HCT116 (cell line): ENCODE results near the gene MYO7B. TPM values are rescaled to one million over a fixed set of nuclear protein-coding genes. Genes with fewer than 3 reads are reported as not detected.

Experiments used
- ATAC-seq: fragments of 200-7000 bp; cut with Tn5 transposase; 2 replicates; pipeline ENCODE4 v1.9.1; 2020; ENCODE audit warnings: mild to moderate bottlenecking, moderate library complexity
- BruUV-seq: library from RNA; stranded (reverse); fragments of 400-500 nt; replicated peaks from 2 replicates; lab custom pipeline; 2021; lab: Mats Ljungman, UMichigan
- CTCF ChIA-PET: fragments of 300-600 bp; sonication (Branson Sonifier 250); formaldehyde crosslinking; loops from one replicate; lab custom pipeline; 2021; ENCODE audit warnings: antibody characterized with exemption; lab: Charles Lee
- POLR2A ChIA-PET: fragments of 300-600, 350-600 bp; sonication (Branson Sonifier 250); formaldehyde crosslinking; loops from one replicate; lab custom pipeline; 2021; ENCODE audit warnings: antibody characterized with exemption; lab: Charles Lee
- RAD21 ChIA-PET, 2 experiments: fragments of 300-600 bp; sonication (Branson Sonifier 250); formaldehyde crosslinking; loops; one replicate each; lab custom pipeline; 2023; ENCODE audit warnings: low total read pairs in 2 of 2; ENCODE audit not compliant: uncharacterized antibody in 2 of 2, unreplicated experiment in 2 of 2, low non-redundant PET in 1 of 2; lab: Charles Lee
- DNase-seq: peaks from one replicate; pipeline ENCODE4 v3.0.0-alpha.2; 2010; ENCODE audit warnings: low read depth, low spot score
- H2AFZ ChIP-seq: fragments of 200-600 bp; shearing (Covaris generic), sonication (generic); 2 replicates; pipeline ENCODE4 v1.6.1; 2017; ENCODE audit warnings: low read depth, mixed run types, mixed read lengths, antibody characterized with exemption, low read length; ENCODE audit not compliant: poor library complexity, severe bottlenecking
- H3K27ac ChIP-seq: 2 replicates; pipeline ENCODE4 v1.5.1; 2012; ENCODE audit warnings: low read depth, low read length
- H3K27me3 ChIP-seq: fragments of 200-600 bp; sonication (generic); 2 replicates; pipeline ENCODE4 v1.6.1; 2016; ENCODE audit warnings: mixed run types, low read length, mixed read lengths; ENCODE audit not compliant: insufficient read depth
- H3K36me3 ChIP-seq, 2 experiments: fragments of 200-500 bp in 1 of 2; fragments of 200-600 bp in 1 of 2; sonication (Bioruptor generic) in 1 of 2; sonication (generic) in 1 of 2; 2 replicates each; pipeline versions ENCODE4 v1.5.1 to v1.6.1; 2014 to 2016; ENCODE audit warnings: low read length in 2 of 2, inconsistent platforms in 1 of 2, mixed read lengths in 1 of 2, mixed run types in 1 of 2; ENCODE audit not compliant: insufficient read depth in 2 of 2, control insufficient read depth in 1 of 2
- H3K4me1 ChIP-seq, 2 experiments: fragments of 200-600 bp in 1 of 2; sonication (generic) in 1 of 2; 2 replicates each; pipeline versions ENCODE4 v1.5.1 to v1.6.1; 2012 to 2017; ENCODE audit warnings: low read length in 2 of 2, inconsistent platforms in 1 of 2, mild to moderate bottlenecking in 1 of 2, mixed read lengths in 1 of 2, mixed run types in 1 of 2, moderate library complexity in 1 of 2; ENCODE audit not compliant: insufficient read depth in 2 of 2, control insufficient read depth in 1 of 2
- H3K4me2 ChIP-seq: fragments of 200-600 bp; sonication (generic); 2 replicates; pipeline ENCODE4 v1.6.1; 2017; ENCODE audit warnings: mixed run types, low read length, mixed read lengths
- H3K4me3 ChIP-seq, 2 experiments: fragments of 200-600 bp in 1 of 2; sonication (generic) in 1 of 2; replicated peaks in 1 of 2; 2 replicates each; pipeline ENCODE4 v1.5.1; 2011 to 2016; ENCODE audit warnings: low read length in 2 of 2, control low read depth in 1 of 2, low read depth in 1 of 2, mild to moderate bottlenecking in 1 of 2, mixed read lengths in 1 of 2, mixed run types in 1 of 2
- H3K79me2 ChIP-seq: fragments of 200-600 bp; sonication (generic); 2 replicates; pipeline ENCODE4 v1.6.1; 2017; ENCODE audit warnings: mild to moderate bottlenecking, mixed run types, low read length, moderate library complexity, mixed read lengths; ENCODE audit not compliant: insufficient read depth
- H3K9ac ChIP-seq: fragments of 200-600 bp; sonication (generic); 2 replicates; pipeline ENCODE4 v1.6.1; 2016; ENCODE audit warnings: low read length, mixed read lengths
- H3K9me2 ChIP-seq: fragments of 200-600 bp; sonication (generic), shearing (Covaris generic); 2 replicates; pipeline ENCODE4 v1.6.1; 2017; ENCODE audit warnings: mixed run types, mild to moderate bottlenecking, moderate library complexity; ENCODE audit not compliant: insufficient read depth
- H3K9me3 ChIP-seq, 2 experiments: fragments of 200-500 bp in 1 of 2; fragments of 200-600 bp in 1 of 2; sonication (Bioruptor generic) in 1 of 2; sonication (generic) in 1 of 2; 2 replicates each; pipeline ENCODE4 v1.6.1; 2014 to 2017; ENCODE audit warnings: low read length in 2 of 2, mixed read lengths in 2 of 2, inconsistent platforms in 1 of 2, low read depth in 1 of 2, mild to moderate bottlenecking in 1 of 2, mixed run types in 1 of 2, moderate library complexity in 1 of 2; ENCODE audit not compliant: control insufficient read depth in 1 of 2, insufficient read depth in 1 of 2
- H4K20me1 ChIP-seq: fragments of 200-600 bp; sonication (generic), shearing (Covaris generic); 2 replicates; pipeline ENCODE4 v1.6.1; 2017; ENCODE audit warnings: mixed run types, mild to moderate bottlenecking, moderate library complexity; ENCODE audit not compliant: insufficient read depth
- ATF3 ChIP-seq: IDR thresholded peaks from 2 replicates; pipeline ENCODE4 v1.6.1; 2012
- CBX3 ChIP-seq: IDR thresholded peaks from 2 replicates; pipeline ENCODE4 v1.6.1; 2012; ENCODE audit warnings: low read depth
- EGR1 ChIP-seq: IDR thresholded peaks from 2 replicates; pipeline ENCODE4 v1.6.1; 2012; ENCODE audit warnings: low read depth
- EZH2 ChIP-seq: fragments of 200-600 bp; sonication (generic); IDR thresholded peaks from 2 replicates; pipeline ENCODE4 v1.6.1; 2017; ENCODE audit warnings: antibody characterized with exemption, mixed run types
- EZH2phosphoT487 ChIP-seq: fragments of 200-600 bp; IDR thresholded peaks from 2 replicates; pipeline ENCODE4 v1.6.1; 2018; ENCODE audit warnings: antibody characterized with exemption, borderline replicate concordance
- FOSL1 ChIP-seq: IDR thresholded peaks from 2 replicates; pipeline ENCODE4 v1.6.1; 2012; ENCODE audit warnings: low read depth
- JUND ChIP-seq: IDR thresholded peaks from 2 replicates; pipeline ENCODE4 v1.6.1; 2012
- POLR2A ChIP-seq: IDR thresholded peaks from 2 replicates; pipeline ENCODE4 v1.7.0; 2011; ENCODE audit warnings: borderline replicate concordance; ENCODE audit not compliant: insufficient read depth, insufficient read length; ENCODE audit errors: extremely low read depth
- POLR2AphosphoS5 ChIP-seq: IDR thresholded peaks from 2 replicates; pipeline ENCODE4 v1.6.1; 2011; ENCODE audit warnings: mild to moderate bottlenecking, low read depth, low read length, moderate library complexity
- RAD21 ChIP-seq: IDR thresholded peaks from 2 replicates; pipeline ENCODE4 v1.6.1; 2012; ENCODE audit warnings: low read depth, mild to moderate bottlenecking
- REST ChIP-seq: IDR thresholded peaks from 2 replicates; pipeline ENCODE4 v1.6.1; 2012; ENCODE audit warnings: low read depth
- SIN3A ChIP-seq: IDR thresholded peaks from 2 replicates; pipeline ENCODE4 v1.6.1; 2012; ENCODE audit warnings: low read depth
- SP1 ChIP-seq: IDR thresholded peaks from 2 replicates; pipeline ENCODE4 v1.6.1; 2012; ENCODE audit warnings: low read depth
- SRF ChIP-seq: IDR thresholded peaks from 2 replicates; pipeline ENCODE4 v1.6.1; 2012; ENCODE audit warnings: low read depth
- TCF7L2 ChIP-seq: IDR thresholded peaks from 2 replicates; pipeline ENCODE4 v1.7.0; 2011; ENCODE audit warnings: borderline replicate concordance, inconsistent platforms; ENCODE audit not compliant: insufficient read depth, insufficient read length; ENCODE audit errors: extremely low read depth
- ZBTB33 ChIP-seq: IDR thresholded peaks from 2 replicates; pipeline ENCODE4 v1.6.1; 2011; ENCODE audit warnings: mild to moderate bottlenecking, low read length, moderate library complexity; ENCODE audit not compliant: insufficient replicate concordance; ENCODE audit errors: extremely low read depth
- ZFX ChIP-seq: fragments of 450-650 bp; IDR thresholded peaks from 2 replicates; pipeline ENCODE4 v1.6.1; 2017
- ZNF274 ChIP-seq: fragments of 200-500 bp; sonication (Bioruptor generic); IDR thresholded peaks from 2 replicates; pipeline ENCODE4 v1.6.1; 2014; ENCODE audit warnings: mild to moderate bottlenecking, low read depth, low read length, inconsistent platforms
- intact Hi-C: fragments of 100-400 bp; cut with micrococcal nuclease; formaldehyde crosslinking; loops from 2 replicates; pipeline ENCODE4 v1.10.0; 2022
- total RNA-seq: library from RNA; stranded (reverse); gene quantifications from one replicate; pipeline ENCODE4 v1.2.1, GENCODE V29; 2021; ENCODE audit not compliant: unreplicated experiment

Gene MYO7B
- total RNA-seq, 1 experiment from 2014 or later: 0.07 TPM

GRCh38 chr2:127636248-127637235 is 101.1 kb downstream of the MYO7B start:
- Histone ChIP-seq H3K9ac (no peak overlapping the region), H3K4me2 (peak overlapping the region; percentile 62; the same call in 1 of the 2 replicates), H3K9me2 (no peaks in the 10 kb centered on the region), H3K36me3 (no peaks in the 10 kb centered on the region), H4K20me1 (no peaks in the 10 kb centered on the region), H3K27ac (no peak overlapping the region), H3K27me3 (no peaks in the 10 kb centered on the region), H3K4me1 (peaks cover 8 to 19% of the 10 kb centered on the region in 2 experiments), H3K9me3 (no peaks in the 10 kb centered on the region), H3K4me3 (no peak overlapping the region), H2AFZ (no peak overlapping the region), H3K79me2 (no peaks in the 10 kb centered on the region)
- TF ChIP-seq EZH2 (no peak), JUND (no peak), EGR1 (no peak), EZH2phosphoT487 (no peak), ATF3 (no peak), SP1 (no peak), CBX3 (no peak), POLR2AphosphoS5 (no peak), TCF7L2 (no peak), POLR2A (no peak), ZBTB33 (no peak), FOSL1 (no peak), SRF (no peak), ZFX (no peak), REST (no peak), ZNF274 (no peak), RAD21 (no peak), SIN3A (no peak)
- ChIA-PET POLR2A (interaction anchor here (0.6 kb wide), 1 partner anchor 45 kb away, joined by 3 read pairs; no protein-coding TSS in a partner anchor), RAD21 (no interaction called here), CTCF (interaction anchor here (0.6 to 1.2 kb wide), 2 partner anchors 14 to 45 kb away, joined by 3 to 6 read pairs; no protein-coding TSS in a partner anchor)
- intact Hi-C loops: no loop called here
- no peak for ATAC-seq
- BruUV-seq: no TSS peak
- no peak for DNase-seq
